Neutrophil (primary cell): ENCODE measurements around the gene LTC4S.

Experiments used
- H3K27ac ChIP-seq: fragments of 200-600 bp; sonication (generic); 2 replicates; pipeline ENCODE4 v1.5.1; 2016; ENCODE audit warnings: mild to moderate bottlenecking, moderate library complexity
- H3K27me3 ChIP-seq: fragments of 200-600 bp; sonication (generic); 2 replicates; pipeline ENCODE4 v1.6.0; 2016; ENCODE audit warnings: mild to moderate bottlenecking
- H3K36me3 ChIP-seq: fragments of 200-600 bp; sonication (generic); 2 replicates; pipeline ENCODE4 v1.5.1; 2017
- H3K4me1 ChIP-seq, 2 experiments: fragments of 200-600 bp in 1 of 2; sonication (generic) in 1 of 2; 1 replicate in 1 of 2; 2 replicates in 1 of 2; pipeline versions ENCODE4 v1.5.1 to v1.6.1; 2013 to 2016; ENCODE audit warnings: low read depth in 1 of 2, low read length in 1 of 2, mild to moderate bottlenecking in 1 of 2, moderate library complexity in 1 of 2; ENCODE audit not compliant: control insufficient read depth in 1 of 2, insufficient read depth in 1 of 2
- H3K4me3 ChIP-seq, 2 experiments: fragments of 200-600 bp in 1 of 2; sonication (generic) in 1 of 2; 1 replicate in 1 of 2; 2 replicates in 1 of 2; pipeline ENCODE4 v1.5.1; 2013 to 2016; ENCODE audit warnings: low read depth in 1 of 2, low read length in 1 of 2, mild to moderate bottlenecking in 1 of 2, moderate library complexity in 1 of 2
- H3K9me3 ChIP-seq: fragments of 200-600 bp; sonication (generic); 2 replicates; pipeline ENCODE4 v1.5.1; 2016
- TF ChIP-seq, protein P1 (sequence below): fragments of 200-600 bp; sonication (generic); IDR thresholded peaks from 2 replicates; pipeline ENCODE4 v1.5.1; 2016; ENCODE audit warnings: antibody characterized with exemption

LTC4S gene

DNA sequence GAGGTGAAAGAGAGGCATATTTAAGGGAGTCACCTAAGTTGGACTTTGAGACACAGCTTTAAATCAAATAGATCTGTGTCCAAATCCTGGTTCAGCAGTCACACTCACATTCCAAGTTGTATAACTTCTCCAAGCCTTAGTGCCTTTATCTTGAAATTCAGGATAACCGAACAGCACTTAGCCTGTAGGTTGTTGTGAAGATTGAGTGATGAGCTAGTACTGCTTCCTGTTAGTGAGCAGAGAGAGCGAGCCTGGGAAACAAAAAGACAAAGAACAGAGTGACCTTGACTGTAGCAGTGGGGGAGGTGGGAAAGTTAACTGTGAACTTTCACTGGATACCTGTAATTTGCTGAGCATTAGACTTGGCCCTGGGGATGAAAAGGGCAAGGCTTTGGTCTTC lies 38.8 kb upstream of the LTC4S start:
- peaks cover 47 to 48% of the 10 kb centered on the region in 2 experiments for H3K4me1 ChIP-seq
- no peaks in the 10 kb centered on the region for H3K27me3 ChIP-seq
- TF ChIP-seq, protein P1, sequence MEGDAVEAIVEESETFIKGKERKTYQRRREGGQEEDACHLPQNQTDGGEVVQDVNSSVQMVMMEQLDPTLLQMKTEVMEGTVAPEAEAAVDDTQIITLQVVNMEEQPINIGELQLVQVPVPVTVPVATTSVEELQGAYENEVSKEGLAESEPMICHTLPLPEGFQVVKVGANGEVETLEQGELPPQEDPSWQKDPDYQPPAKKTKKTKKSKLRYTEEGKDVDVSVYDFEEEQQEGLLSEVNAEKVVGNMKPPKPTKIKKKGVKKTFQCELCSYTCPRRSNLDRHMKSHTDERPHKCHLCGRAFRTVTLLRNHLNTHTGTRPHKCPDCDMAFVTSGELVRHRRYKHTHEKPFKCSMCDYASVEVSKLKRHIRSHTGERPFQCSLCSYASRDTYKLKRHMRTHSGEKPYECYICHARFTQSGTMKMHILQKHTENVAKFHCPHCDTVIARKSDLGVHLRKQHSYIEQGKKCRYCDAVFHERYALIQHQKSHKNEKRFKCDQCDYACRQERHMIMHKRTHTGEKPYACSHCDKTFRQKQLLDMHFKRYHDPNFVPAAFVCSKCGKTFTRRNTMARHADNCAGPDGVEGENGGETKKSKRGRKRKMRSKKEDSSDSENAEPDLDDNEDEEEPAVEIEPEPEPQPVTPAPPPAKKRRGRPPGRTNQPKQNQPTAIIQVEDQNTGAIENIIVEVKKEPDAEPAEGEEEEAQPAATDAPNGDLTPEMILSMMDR, result no peak
- no peak overlapping the region for H3K4me3 ChIP-seq
- no peaks in the 10 kb centered on the region for H3K9me3 ChIP-seq
- peak overlapping the region; percentile 50 for H3K27ac ChIP-seq
- peaks cover 4% of the 10 kb centered on the region for H3K36me3 ChIP-seq

DNA sequence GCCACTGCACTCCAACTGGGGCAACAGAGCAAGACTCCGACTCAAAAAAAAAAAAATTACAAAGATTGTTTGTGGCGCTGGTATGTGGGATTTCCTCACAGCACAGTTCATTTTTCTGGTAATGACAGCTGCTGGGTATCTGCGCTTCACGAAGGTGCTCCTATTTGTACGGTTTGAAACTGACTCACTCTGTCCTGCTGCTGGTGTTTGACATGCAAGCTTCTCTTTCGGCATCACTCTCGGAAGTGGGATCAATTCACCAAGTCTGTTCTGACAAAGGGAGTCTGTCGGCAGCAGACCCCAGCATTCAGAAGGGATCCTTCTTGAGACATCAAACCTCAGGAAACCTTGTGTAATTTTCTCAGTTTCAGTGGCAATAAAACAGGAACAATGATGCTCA lies 34.8 kb upstream of the LTC4S start:
- Histone ChIP-seq H3K4me1 (peaks cover 81 to 84% of the 10 kb centered on the region in 2 experiments), H3K27me3 (no peaks in the 10 kb centered on the region), H3K9me3 (no peaks in the 10 kb centered on the region), H3K36me3 (no peaks in the 10 kb centered on the region), H3K27ac (peak overlapping the region; percentile 86), H3K4me3 (peak overlapping the region; percentile 22 to 33)
- TF ChIP-seq, protein P1, result no peak

DNA sequence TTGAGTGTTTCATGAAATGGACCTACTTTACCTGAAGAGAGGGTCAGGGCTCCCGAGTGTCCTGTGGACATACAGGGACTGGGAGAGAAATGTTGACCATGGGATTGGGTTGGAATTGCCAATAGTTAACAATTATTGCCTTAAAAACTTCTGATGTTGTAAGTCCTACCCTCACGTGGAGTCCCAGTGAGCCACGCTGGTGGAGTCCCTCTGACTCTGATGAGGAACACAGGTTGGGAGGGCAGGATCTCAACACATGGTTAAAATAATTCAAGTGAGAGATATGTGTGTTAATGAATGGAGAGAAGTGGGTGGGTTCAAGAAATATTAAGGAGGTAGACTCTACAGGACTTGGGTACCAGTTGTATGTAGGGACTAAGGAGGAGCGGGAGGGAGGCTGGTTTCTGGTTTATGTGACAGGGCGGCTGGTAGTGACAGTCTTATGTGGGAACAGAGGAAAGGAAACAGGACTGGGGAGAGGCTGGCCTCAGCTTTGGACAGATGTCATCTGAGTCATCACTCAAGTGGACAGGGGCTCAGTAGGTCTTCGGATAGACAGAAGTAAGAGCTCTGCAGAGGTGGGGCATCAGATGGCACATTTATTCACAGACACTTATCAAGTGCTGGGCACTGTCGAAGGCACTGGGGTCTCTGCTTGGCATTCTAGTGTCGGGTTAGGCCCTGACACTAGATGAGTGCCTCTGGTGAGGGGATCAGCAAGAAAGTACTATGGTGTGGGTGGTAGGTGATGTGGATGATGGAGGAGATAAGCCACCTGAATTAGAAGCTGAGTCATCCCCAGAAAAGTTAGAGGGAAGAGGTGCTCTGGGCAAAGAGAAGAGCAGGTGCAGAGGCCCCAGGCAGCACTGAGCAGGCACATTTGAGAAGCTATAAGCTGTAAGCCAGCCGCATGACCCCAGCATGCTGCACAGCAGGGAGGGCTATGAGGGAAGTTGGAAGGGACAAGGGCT lies 33.9 kb upstream of the LTC4S start:
- H3K27me3 ChIP-seq, result no peaks in the 10 kb centered on the region
- TF ChIP-seq, protein P1, result no peak
- H3K4me1 ChIP-seq, result peaks cover 74 to 81% of the 10 kb centered on the region in 2 experiments
- peak overlapping the region in 1 of 2 experiments; percentile 33 for H3K4me3 ChIP-seq
- H3K36me3 ChIP-seq, result no peaks in the 10 kb centered on the region
- H3K9me3 ChIP-seq, result no peaks in the 10 kb centered on the region
- peak overlapping the region; percentile 86 for H3K27ac ChIP-seq

DNA sequence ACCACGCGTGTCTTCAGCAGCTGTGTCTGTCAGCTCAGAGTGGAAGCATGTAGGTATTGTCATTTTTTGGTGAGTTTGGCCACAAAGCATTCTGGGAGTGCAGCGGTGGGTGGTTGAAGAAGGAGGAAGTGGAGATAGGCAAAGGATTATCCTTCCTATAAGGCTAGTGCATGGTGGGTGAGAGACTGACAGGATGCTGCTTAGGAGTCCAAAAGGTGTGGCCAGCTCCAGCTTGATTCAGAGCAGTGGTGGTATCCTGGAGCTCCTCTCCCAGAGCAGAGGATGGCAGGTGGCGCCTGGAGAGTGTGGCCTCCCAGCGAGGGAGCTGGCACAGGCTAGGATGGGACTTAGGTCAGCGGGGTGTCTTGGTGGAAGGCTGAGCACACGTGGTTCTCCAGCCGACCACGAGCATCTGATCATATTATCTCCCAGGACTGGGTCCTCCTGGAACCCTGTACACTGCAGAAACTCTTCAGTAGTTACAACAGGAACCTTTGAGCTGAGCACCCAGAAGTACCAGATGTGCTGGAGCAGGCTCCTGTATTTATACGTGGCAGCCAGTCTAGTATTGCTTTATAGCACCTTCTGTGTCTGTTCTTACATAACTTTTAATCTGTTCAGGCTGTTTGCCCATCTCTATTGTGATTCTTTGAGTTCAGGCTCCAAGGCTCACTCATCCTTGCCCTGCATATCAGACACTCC lies 31.6 kb upstream of the LTC4S start:
- peaks cover 83 to 88% of the 10 kb centered on the region in 2 experiments for H3K4me1 ChIP-seq
- peak overlapping the region; percentile 86 for H3K27ac ChIP-seq
- H3K27me3 ChIP-seq, result no peaks in the 10 kb centered on the region
- H3K9me3 ChIP-seq, result no peaks in the 10 kb centered on the region
- H3K36me3 ChIP-seq, result peaks cover 18% of the 10 kb centered on the region
- no peak overlapping the region for H3K4me3 ChIP-seq
- TF ChIP-seq, protein P1, result no peak

DNA sequence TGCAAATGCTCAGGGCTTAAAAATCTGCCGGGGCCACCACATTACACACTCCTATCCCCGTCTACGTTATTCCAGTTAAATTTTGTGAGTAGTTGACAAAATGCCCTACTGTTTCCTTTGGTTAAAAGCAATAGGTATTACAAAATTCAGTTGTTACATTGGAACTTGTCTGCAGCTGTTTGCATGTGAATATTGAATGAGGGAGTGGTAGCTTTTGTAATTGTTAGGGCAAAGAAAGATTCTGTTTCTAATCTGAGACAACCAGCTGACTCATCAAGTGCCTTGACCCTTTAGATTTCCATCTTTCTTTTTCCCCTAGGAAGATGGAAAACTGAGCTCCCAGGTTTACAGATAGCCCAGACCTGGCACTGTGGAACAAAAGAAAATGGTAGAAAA lies 31.0 kb upstream of the LTC4S start:
- TF ChIP-seq, protein P1, result no peak

More for the DNA sequence above, 31.0 kb upstream of the LTC4S start:
- Histone ChIP-seq H3K36me3 (peaks cover 18% of the 10 kb centered on the region), H3K9me3 (no peaks in the 10 kb centered on the region), H3K4me3 (peak overlapping the region in 1 of 2 experiments; percentile 8), H3K27me3 (no peaks in the 10 kb centered on the region), H3K27ac (peak overlapping the region; percentile 86), H3K4me1 (peaks cover 83 to 88% of the 10 kb centered on the region in 2 experiments)
